ENCODE data around the gene NDRG4.

Gene NDRG4

DNA sequence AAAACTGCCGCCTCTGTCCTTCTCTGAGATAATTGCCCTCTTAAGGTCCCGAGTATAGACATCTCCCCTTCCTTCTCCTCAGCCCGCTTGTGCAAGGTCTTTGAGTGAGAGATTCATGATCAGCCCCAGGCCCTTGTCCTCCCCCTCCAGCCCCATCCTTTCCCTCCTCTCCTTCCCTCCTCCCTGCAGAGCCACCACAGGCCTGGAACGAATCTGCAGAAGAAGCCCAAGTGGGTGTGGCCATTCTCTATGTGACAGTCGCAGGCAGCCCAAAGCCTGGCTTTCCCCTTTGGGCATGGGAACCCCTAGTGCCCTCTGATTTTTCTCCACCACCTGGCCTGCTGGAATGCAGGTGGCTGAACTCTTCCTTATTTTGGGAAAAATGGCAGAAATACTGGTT, 7.2 kb upstream of the NDRG4 start:
- TF ChIP-seq, protein P1, sequence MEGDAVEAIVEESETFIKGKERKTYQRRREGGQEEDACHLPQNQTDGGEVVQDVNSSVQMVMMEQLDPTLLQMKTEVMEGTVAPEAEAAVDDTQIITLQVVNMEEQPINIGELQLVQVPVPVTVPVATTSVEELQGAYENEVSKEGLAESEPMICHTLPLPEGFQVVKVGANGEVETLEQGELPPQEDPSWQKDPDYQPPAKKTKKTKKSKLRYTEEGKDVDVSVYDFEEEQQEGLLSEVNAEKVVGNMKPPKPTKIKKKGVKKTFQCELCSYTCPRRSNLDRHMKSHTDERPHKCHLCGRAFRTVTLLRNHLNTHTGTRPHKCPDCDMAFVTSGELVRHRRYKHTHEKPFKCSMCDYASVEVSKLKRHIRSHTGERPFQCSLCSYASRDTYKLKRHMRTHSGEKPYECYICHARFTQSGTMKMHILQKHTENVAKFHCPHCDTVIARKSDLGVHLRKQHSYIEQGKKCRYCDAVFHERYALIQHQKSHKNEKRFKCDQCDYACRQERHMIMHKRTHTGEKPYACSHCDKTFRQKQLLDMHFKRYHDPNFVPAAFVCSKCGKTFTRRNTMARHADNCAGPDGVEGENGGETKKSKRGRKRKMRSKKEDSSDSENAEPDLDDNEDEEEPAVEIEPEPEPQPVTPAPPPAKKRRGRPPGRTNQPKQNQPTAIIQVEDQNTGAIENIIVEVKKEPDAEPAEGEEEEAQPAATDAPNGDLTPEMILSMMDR (conservative IDR thresholded peaks at IDR 0.05; ENCODE audit: control insufficient read depth, insufficient read depth, low read depth, low read length), result no peak
- no peak for DNase-seq (ENCODE audit: low read depth)
- H3K4me3 ChIP-seq (ENCODE audit: control insufficient read depth, low read depth, low read length), result no peak overlapping the region

DNA sequence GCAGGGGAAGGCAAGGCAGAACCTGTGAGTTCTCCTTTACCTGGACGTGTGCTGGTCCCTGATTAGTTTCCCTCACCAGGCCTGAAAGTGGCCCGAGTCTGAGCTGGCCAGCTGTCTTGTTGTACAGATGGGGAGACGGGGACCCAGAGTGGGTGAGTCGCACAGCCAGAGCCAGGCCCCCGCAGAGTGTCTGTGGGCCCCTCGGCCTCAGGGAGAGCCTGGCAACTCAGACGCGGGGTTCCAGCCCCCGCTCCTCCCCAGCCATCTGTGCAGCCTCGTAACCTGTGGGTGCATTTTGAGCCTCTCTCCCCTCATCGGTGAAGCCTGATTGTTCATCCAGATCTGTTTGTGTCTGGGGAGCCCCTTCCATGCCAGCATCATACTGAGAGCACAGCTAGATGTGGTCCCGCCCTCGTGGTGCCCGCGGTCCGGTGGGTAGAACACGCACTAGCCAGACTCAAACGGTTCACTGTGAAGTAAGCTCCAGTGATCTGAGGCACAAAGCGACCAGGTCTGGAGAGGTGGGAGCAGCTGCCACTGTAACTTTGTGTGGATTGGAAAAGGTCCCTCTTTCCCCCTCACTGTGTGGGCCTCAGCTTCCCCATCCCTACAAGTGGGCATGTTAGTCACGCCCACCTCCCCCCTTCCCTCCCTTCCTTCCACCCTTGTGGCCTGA, 6.0 kb upstream of the NDRG4 start:
- no peak for DNase-seq (ENCODE audit: low read depth)
- H3K4me3 ChIP-seq (ENCODE audit: control insufficient read depth, low read depth, low read length), result no peak overlapping the region
- TF ChIP-seq, protein P1 (conservative IDR thresholded peaks at IDR 0.05; ENCODE audit: control insufficient read depth, insufficient read depth, low read depth, low read length), result no peak

DNA sequence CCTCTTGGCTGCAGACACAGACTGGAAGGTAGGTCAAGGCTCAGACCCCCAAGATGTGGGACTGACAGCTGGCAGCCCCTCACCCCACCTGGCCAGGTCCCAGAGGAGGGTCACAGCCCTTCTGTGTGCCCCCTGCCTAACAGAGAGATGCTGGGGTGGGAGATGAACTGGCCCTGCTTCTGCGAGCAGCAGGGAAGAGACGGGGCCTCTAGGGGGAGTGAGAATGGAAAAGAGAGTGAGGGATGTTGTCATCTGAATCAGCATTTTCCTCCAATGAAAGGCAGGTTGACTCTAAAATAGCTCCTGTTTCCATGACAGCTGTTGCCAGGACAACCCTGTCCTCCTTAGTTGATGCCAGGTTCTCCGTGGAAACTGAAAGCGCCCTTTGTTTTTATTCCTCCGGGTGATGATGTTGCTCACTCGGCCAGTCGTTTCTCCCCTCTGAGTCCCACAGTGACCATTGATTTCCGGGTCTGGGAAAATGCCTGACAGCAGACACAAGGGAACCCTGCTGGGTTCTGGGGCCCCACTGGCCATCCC, 4.9 kb upstream of the NDRG4 start:
- TF ChIP-seq, protein P1 (conservative IDR thresholded peaks at IDR 0.05; ENCODE audit: control insufficient read depth, insufficient read depth, low read depth, low read length), result peak; percentile 71
- no peak overlapping the region for H3K4me3 ChIP-seq (ENCODE audit: control insufficient read depth, low read depth, low read length)
- DNase-seq (ENCODE audit: low read depth), result peak; percentile 96

DNA sequence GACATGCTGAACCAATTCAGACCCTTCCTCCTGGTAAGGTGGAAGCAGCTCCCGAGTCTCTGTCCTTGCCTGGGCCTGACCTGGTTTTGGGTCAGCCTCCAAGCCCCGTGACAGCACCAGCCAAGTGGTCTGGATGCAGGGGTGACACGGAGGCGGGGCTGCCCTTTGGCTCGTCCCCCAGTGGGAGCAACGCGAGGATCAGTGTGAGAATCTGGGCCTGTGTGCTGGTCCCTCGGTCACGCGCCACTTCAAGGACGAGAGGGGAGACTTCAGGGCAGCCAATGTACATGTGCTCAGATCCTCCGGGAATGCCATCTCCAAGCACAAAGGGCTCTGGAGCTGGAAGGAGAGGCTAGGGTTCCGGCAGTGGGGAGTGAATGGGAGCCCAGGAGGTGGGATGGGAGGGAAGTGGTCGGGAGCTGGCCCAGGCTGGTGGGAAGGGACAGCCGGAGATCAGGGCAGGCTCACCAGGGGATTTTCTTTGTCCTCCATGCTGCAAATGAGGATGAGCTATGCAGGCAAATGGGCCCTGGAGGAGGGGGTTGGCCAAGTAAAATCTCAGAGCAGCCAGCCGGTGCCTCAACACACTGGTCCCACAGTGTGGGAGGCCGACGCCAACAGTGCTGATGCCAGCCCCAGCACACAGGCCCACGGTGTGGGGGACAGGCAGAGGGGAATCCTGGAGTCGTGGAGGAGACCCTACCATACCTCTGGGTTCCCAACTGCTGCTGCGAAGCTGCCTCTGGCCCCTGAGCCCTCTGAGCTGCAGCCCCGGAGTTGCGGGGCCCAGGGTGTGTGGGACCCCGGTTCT, 4.2 kb upstream of the NDRG4 start:
- TF ChIP-seq, protein P1 (conservative IDR thresholded peaks at IDR 0.05; ENCODE audit: control insufficient read depth, insufficient read depth, low read depth, low read length), result no peak
- no peak overlapping the region for H3K4me3 ChIP-seq (ENCODE audit: control insufficient read depth, low read depth, low read length)
- DNase-seq (ENCODE audit: low read depth), result no peak

DNA sequence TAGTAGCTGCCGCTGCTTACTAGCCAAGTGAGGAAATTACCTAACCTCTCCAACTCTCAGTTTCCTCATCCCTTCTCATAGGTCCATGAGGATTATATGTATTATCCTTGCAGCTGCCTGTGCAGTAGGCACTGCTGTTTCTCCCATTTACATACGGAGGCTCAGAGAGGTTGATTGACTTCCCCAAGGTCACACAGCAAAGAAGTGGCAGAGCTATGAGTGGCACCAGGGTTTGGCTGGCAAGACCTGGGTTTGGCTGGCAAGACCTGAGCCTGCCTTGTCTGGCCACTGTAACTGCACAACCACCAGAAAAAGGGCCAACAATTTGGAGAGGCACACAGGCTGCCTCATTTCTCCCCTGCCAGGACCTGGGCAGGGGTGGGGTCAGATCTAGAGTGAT, 2.5 kb upstream of the NDRG4 start:
- H3K4me3 ChIP-seq (ENCODE audit: control insufficient read depth, low read depth, low read length), result no peak overlapping the region
- TF ChIP-seq, protein P1 (conservative IDR thresholded peaks at IDR 0.05; ENCODE audit: control insufficient read depth, insufficient read depth, low read depth, low read length), result no peak
- no peak for DNase-seq (ENCODE audit: low read depth)

DNA sequence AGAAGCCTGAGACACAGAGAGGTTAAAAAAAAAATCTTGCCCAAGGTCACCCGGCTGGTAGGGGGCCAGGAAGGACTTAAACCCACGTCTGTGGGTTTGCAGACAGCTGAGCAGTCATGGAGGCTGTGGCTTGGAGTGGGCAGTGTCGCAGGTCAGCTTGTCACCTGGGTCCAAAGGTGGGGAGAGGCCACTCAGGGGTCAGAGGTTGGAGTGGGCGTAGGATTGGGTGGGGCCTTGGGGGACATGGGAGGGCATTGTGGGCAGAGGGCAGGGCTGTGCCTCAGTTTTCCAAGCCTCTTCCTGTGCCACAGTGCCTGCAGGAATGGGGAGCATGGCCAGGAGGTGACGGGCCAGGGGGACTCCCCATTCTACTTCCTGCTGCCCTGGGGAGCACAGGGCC, 2.0 kb upstream of the NDRG4 start:
- TF ChIP-seq, protein P1 (conservative IDR thresholded peaks at IDR 0.05; ENCODE audit: control insufficient read depth, insufficient read depth, low read depth, low read length), result no peak
- no peak for DNase-seq (ENCODE audit: low read depth)
- H3K4me3 ChIP-seq (ENCODE audit: control insufficient read depth, low read depth, low read length), result no peak overlapping the region
